Peyer's patch (tissue), 4 donors: Measurements from ENCODE around the gene STT3B.

Source experiments
- CTCF ChIP-seq, 6 experiments: fragments of 450-650 bp in 4 of 6; fragments of 200-600 bp in 2 of 6; sonication (generic) in 1 of 6; IDR thresholded peaks; one replicate each; pipeline ENCODE4 v1.5.1; 2017 to 2019; ENCODE audit warnings: antibody characterized with exemption in 6 of 6, mild to moderate bottlenecking in 3 of 6, moderate library complexity in 1 of 6
- POLR2A ChIP-seq, 2 donors: fragments of 450-650 bp; IDR thresholded peaks; one replicate each; pipeline ENCODE4 v1.5.1; 2017; ENCODE audit warnings: antibody characterized with exemption in 2 of 2, mild to moderate bottlenecking in 2 of 2, moderate library complexity in 2 of 2

GRCh38 chr3:31499281-31499680 is 33.4 kb upstream of the STT3B start:
- no peak for TF ChIP-seq CTCF (IDR thresholded peaks at IDR 0.05)
- TF ChIP-seq POLR2A (IDR thresholded peaks at IDR 0.05), result no peak
